Central memory CD8-positive, alpha-beta T cell (primary cell): ENCODE data around the gene INPP5A.

Experiments
- ATAC-seq: fragments of 150-1000 bp; cut with Tn5 transposase; replicated peaks from 2 replicates; pipeline ENCODE4 v1.10.0; 2022; ENCODE audit warnings: mild to moderate bottlenecking, moderate FRiP score, moderate number of reproducible peaks; ENCODE audit not compliant: poor library complexity, severe bottlenecking; ENCODE audit errors: extremely low read depth
- DNase-seq, 2 donors: peaks; one replicate each; pipeline ENCODE4 v3.0.0; 2021; ENCODE audit warnings: low spot score in 2 of 2
- H3K27ac Mint-ChIP-seq: one replicate; pipeline ENCODE4 v1.8.0; 2022; ENCODE audit warnings: low read depth, mild to moderate bottlenecking, moderate library complexity, mixed read lengths
- H3K27me3 Mint-ChIP-seq: one replicate; pipeline ENCODE4 v1.8.0; 2022; ENCODE audit warnings: mixed read lengths
- H3K36me3 Mint-ChIP-seq: one replicate; pipeline ENCODE4 v1.8.0; 2022; ENCODE audit warnings: mild to moderate bottlenecking, moderate library complexity, mixed read lengths; ENCODE audit not compliant: insufficient read depth
- H3K4me1 Mint-ChIP-seq: one replicate; pipeline ENCODE4 v1.8.0; 2022; ENCODE audit warnings: mixed read lengths
- H3K4me3 Mint-ChIP-seq: one replicate; pipeline ENCODE4 v1.8.0; 2022; ENCODE audit warnings: mild to moderate bottlenecking, moderate library complexity, mixed read lengths
- H3K9me3 Mint-ChIP-seq: one replicate; pipeline ENCODE4 v1.8.0; 2022; ENCODE audit warnings: mixed read lengths

Gene INPP5A

GRCh38 chr10:132634241-132634946, 96.8 kb downstream of the INPP5A start:
- Mint-ChIP-seq H3K4me3 (no peak overlapping the region), H3K9me3 (no peaks in the 10 kb centered on the region), H3K36me3 (peaks cover 4% of the 10 kb centered on the region), H3K27me3 (no peaks in the 10 kb centered on the region), H3K27ac (no peak overlapping the region), H3K4me1 (peaks cover 20% of the 10 kb centered on the region)
- DNase-seq (no peak), ATAC-seq (peak; percentile 24)

GRCh38 chr10:132634947-132635271, 97.3 kb downstream of the INPP5A start:
- no peaks in the 10 kb centered on the region for H3K9me3 Mint-ChIP-seq
- no peak overlapping the region for H3K4me3 Mint-ChIP-seq
- H3K4me1 Mint-ChIP-seq, result peaks cover 17% of the 10 kb centered on the region
- no peak for DNase-seq
- H3K27me3 Mint-ChIP-seq, result no peaks in the 10 kb centered on the region
- ATAC-seq, result no peak
- H3K36me3 Mint-ChIP-seq, result peaks cover 4% of the 10 kb centered on the region
- H3K27ac Mint-ChIP-seq, result no peak overlapping the region

- Mint-ChIP-seq H3K27me3 (no peaks in the 10 kb centered on the region), H3K4me1 (peaks cover 12% of the 10 kb centered on the region), H3K4me3 (no peak overlapping the region), H3K36me3 (peaks cover 3% of the 10 kb centered on the region), H3K9me3 (no peaks in the 10 kb centered on the region), H3K27ac (no peak overlapping the region)
- no peak for ATAC-seq
- DNase-seq, result no peak
Measured at GRCh38 chr10:132636358-132636757, 98.8 kb downstream of the INPP5A start.

- H3K9me3 Mint-ChIP-seq, result no peaks in the 10 kb centered on the region
- ATAC-seq (peak; percentile 49), DNase-seq (no peak)
- peaks cover 3% of the 10 kb centered on the region for H3K36me3 Mint-ChIP-seq
- H3K27ac Mint-ChIP-seq, result peak overlapping the region; percentile 62
- H3K4me1 Mint-ChIP-seq, result peaks cover 18% of the 10 kb centered on the region
- H3K27me3 Mint-ChIP-seq, result no peaks in the 10 kb centered on the region
- no peak overlapping the region for H3K4me3 Mint-ChIP-seq
Measured at GRCh38 chr10:132637477-132638129, 100.0 kb downstream of the INPP5A start.

GRCh38 chr10:132638130-132638515, 100.5 kb downstream of the INPP5A start:
- H3K4me1 Mint-ChIP-seq, result peaks cover 18% of the 10 kb centered on the region
- DNase-seq (no peak), ATAC-seq (no peak)
- peak overlapping the region; percentile 62 for H3K27ac Mint-ChIP-seq
- no peaks in the 10 kb centered on the region for H3K9me3 Mint-ChIP-seq
- H3K4me3 Mint-ChIP-seq, result no peak overlapping the region
- no peaks in the 10 kb centered on the region for H3K36me3 Mint-ChIP-seq
- H3K27me3 Mint-ChIP-seq, result no peaks in the 10 kb centered on the region

GRCh38 chr10:132639470-132639869, 101.9 kb downstream of the INPP5A start:
- Mint-ChIP-seq H3K4me3 (no peak overlapping the region), H3K27me3 (no peaks in the 10 kb centered on the region), H3K9me3 (no peaks in the 10 kb centered on the region), H3K4me1 (peaks cover 18% of the 10 kb centered on the region), H3K36me3 (no peaks in the 10 kb centered on the region), H3K27ac (no peak overlapping the region)
- ATAC-seq (no peak), DNase-seq (no peak)

GRCh38 chr10:132640326-132641125, 102.9 kb downstream of the INPP5A start:
- Mint-ChIP-seq H3K36me3 (peaks cover under 1% of the 10 kb centered on the region), H3K9me3 (no peaks in the 10 kb centered on the region), H3K4me3 (no peak overlapping the region), H3K27ac (no peak overlapping the region), H3K4me1 (peaks cover 18% of the 10 kb centered on the region), H3K27me3 (no peaks in the 10 kb centered on the region)
- no peak for ATAC-seq
- DNase-seq, result no peak

GRCh38 chr10:132641401-132641800, 103.8 kb downstream of the INPP5A start:
- no peaks in the 10 kb centered on the region for H3K27me3 Mint-ChIP-seq
- ATAC-seq, result no peak
- peaks cover 18% of the 10 kb centered on the region for H3K4me1 Mint-ChIP-seq
- H3K9me3 Mint-ChIP-seq, result no peaks in the 10 kb centered on the region
- peaks cover 3% of the 10 kb centered on the region for H3K36me3 Mint-ChIP-seq
- no peak overlapping the region for H3K27ac Mint-ChIP-seq
- H3K4me3 Mint-ChIP-seq, result no peak overlapping the region
- no peak for DNase-seq

- no peaks in the 10 kb centered on the region for H3K27me3 Mint-ChIP-seq
- H3K36me3 Mint-ChIP-seq, result peaks cover 3% of the 10 kb centered on the region
- no peak overlapping the region for H3K27ac Mint-ChIP-seq
- no peak for ATAC-seq
- no peak for DNase-seq
- H3K9me3 Mint-ChIP-seq, result no peaks in the 10 kb centered on the region
- peaks cover 18% of the 10 kb centered on the region for H3K4me1 Mint-ChIP-seq
- no peak overlapping the region for H3K4me3 Mint-ChIP-seq
Measured at GRCh38 chr10:132641966-132642731, 104.6 kb downstream of the INPP5A start.

GRCh38 chr10:132642732-132643008, 105.1 kb downstream of the INPP5A start:
- Mint-ChIP-seq H3K27me3 (no peaks in the 10 kb centered on the region), H3K36me3 (peaks cover 3% of the 10 kb centered on the region), H3K27ac (no peak overlapping the region), H3K4me1 (peaks cover 13% of the 10 kb centered on the region), H3K9me3 (no peaks in the 10 kb centered on the region), H3K4me3 (no peak overlapping the region)
- ATAC-seq, result no peak
- DNase-seq, result no peak

GRCh38 chr10:132643709-132644526, 106.3 kb downstream of the INPP5A start:
- Mint-ChIP-seq H3K36me3 (peaks cover 3% of the 10 kb centered on the region), H3K4me1 (peaks cover 7% of the 10 kb centered on the region), H3K27ac (no peak overlapping the region), H3K9me3 (no peaks in the 10 kb centered on the region), H3K4me3 (no peak overlapping the region), H3K27me3 (no peaks in the 10 kb centered on the region)
- no peak for DNase-seq
- ATAC-seq, result no peak
